Right lung (tissue), 5 donors: ENCODE measurements around the gene NDUFA6. TPM values are rescaled to one million over a fixed set of nuclear protein-coding genes. Genes with fewer than 3 reads are reported as not detected.

Experiments used
- polyA plus RNA-seq, 5 donors: library from polyadenylated mRNA; unstranded; fragments of 120-200 nt; gene quantifications; one replicate each; pipeline versions ENCODE4 v1.2.1 to v1.2.3, GENCODE V29; 2013; ENCODE audit warnings: inconsistent platforms in 1 of 5, low replicate concordance in 1 of 5; ENCODE audit not compliant: insufficient read length in 5 of 5, insufficient read depth in 1 of 5

Gene NDUFA6
- polyA plus RNA-seq, 5 donors: 69.4 to 117 (median 95.0) TPM

Other genes with a start within 250 kb of the NDUFA6 start
- gene SHISA8, start 175.7 kb downstream of the NDUFA6 start, polyA plus RNA-seq: under 1 TPM in 3 of 5 donors, not detected in 2; 0.08 to 0.27 (median 0.21) TPM
- gene TNFRSF13C, start 164.0 kb downstream of the NDUFA6 start, polyA plus RNA-seq: 1 to 10 TPM; 1.5 to 3.0 (median 1.8) TPM
- 10 to 100 TPM; 11.6 to 17.4 (median 15.6) TPM for gene CENPM, start 143.6 kb downstream of the NDUFA6 start, polyA plus RNA-seq
- gene SEPTIN3, start 121.3 kb downstream of the NDUFA6 start, polyA plus RNA-seq: 1 to 10 TPM; 1.3 to 1.7 (median 1.4) TPM
- gene WBP2NL, start 92.0 kb downstream of the NDUFA6 start, polyA plus RNA-seq: 1 to 10 TPM; 2.3 to 4.4 (median 3.6) TPM
- 10 to 100 TPM; 25.4 to 28.9 (median 28.2) TPM for gene NAGA, start 20.0 kb downstream of the NDUFA6 start, polyA plus RNA-seq
- 10 to 100 TPM; 12.7 to 22.1 (median 14.5) TPM for gene PHETA2, start 16.5 kb downstream of the NDUFA6 start, polyA plus RNA-seq
- gene SMDT1, start 11.1 kb downstream of the NDUFA6 start, polyA plus RNA-seq: 100 to 1,000 TPM in 3 of 5 donors, 10 to 100 TPM in 2; 73.4 to 118 (median 103) TPM
- 1 to 10 TPM; 3.1 to 5.4 (median 4.0) TPM for gene CYP2D6, start 40.0 kb upstream of the NDUFA6 start, polyA plus RNA-seq
- gene TCF20, start 179.9 kb upstream of the NDUFA6 start, polyA plus RNA-seq: 10 to 100 TPM; 20.6 to 24.9 (median 23.2) TPM